TTC549 (cell line): ENCODE measurements around the gene KCNIP4.

Experiments
- FAIRE-seq: peaks from 2 replicates; lab custom pipeline; 2012; peaks lifted over from hg19 to GRCh38; lab: Jason Lieb, UNC

Gene KCNIP4

GRCh38 chr4:21571100-21571499 lies 377.5 kb downstream of the KCNIP4 start:
- no peak for FAIRE-seq

GRCh38 chr4:21569638-21570037 lies 378.9 kb downstream of the KCNIP4 start:
- FAIRE-seq, result no peak

- FAIRE-seq, result no peak
These were observed 393.5 kb downstream of the KCNIP4 start for GRCh38 chr4:21555083-21555482.

DNA sequence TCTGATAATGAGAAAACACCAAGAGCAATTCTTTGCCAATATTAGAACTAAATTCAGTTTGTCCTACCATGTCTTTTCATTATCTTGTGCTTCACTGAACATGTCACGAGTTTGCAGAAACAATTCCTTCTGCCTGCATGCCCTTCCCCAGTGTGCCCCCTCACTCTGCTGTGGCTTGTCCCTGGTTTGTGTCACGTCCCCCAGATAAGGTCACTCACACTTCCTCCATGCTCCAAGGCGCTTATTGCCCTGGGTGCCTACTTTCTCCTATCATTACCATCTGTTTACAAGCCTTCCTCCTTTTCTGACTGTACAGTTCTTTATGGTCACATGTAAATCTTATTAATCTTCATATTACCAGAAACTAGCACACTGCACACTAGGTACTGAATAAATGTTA lies 394.1 kb downstream of the KCNIP4 start:
- FAIRE-seq, result no peak

DNA sequence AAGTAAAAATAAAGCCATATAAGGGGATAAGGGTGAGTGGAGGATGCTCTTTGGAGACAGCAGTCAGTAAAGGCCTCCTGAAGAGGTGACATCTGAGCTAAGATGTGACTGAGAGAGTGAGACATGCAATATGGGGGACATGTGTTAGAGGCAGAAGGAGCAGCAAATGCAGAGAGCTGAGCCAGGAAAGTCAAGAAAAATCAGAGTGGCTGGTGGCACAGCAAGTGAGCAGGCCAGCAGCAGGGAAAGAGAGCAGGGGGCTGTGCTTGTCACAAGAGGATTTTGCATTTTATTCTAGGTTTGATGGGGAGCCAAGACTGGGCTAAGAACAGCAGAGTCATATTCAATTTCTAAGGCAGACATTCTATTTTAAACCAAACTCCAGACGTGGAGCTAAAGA lies 394.5 kb downstream of the KCNIP4 start:
- no peak for FAIRE-seq

- FAIRE-seq, result no peak
These were observed 396.1 kb downstream of the KCNIP4 start for GRCh38 chr4:21552455-21552854.

GRCh38 chr4:21544955-21545354 lies 403.6 kb downstream of the KCNIP4 start:
- no peak for FAIRE-seq

DNA sequence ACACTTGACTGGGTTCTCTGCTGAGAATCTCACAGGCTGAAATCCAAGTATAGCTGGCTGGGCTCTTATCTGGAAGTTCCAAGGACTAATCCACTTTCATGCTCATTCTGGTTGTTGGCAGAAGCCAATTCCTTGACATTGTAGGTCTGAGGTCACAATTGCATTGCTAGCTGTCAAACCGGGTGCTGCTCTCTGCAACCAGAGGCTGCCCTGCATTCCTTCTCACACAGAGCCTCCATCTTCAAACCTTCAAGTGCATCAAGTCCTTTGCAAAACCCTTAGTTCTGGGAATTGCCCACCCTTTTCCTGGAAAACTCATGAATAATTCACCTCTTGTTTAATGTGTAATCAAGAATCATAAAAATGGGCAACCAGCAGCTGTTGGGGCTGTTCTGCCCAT lies 404.2 kb downstream of the KCNIP4 start:
- FAIRE-seq, result no peak

DNA sequence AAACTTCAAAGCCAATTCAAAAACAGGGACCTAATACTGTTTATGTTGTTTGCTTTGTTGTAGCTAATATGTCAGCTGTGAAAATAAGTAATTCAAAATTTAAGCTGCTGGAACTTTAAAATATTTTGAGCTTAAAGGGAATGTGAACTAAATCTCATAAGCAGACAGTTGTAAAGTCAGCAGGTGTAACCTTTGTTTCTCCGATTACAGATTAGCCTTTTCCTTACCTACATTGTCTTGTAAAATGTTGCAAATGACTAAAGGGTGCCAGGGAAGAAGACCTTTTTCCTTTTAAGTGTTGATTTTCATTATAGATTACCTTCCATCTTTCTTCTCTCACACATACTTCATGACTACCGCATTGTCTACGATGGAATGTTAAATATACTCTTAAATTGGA lies 405.1 kb downstream of the KCNIP4 start:
- FAIRE-seq, result no peak

DNA sequence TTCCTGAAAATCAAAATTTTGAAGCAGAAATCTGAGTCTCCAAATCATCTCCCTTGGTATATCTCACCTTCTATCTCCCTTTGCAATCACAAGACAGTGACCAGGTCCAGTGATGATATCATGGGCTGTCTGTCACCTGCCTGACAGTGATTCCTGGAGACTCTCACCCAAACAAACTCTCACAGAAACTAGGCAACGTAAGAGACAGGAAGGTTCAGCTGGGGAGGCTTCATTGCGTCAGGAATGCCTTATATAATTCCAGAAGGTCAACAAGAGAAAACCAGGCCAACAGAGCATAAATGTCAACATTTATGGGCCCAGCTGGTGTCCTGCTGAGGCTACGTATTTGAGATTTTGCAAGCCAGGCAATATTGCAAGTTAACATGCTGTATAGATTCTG lies 412.7 kb downstream of the KCNIP4 start:
- FAIRE-seq, result no peak

- no peak for FAIRE-seq
These were observed 417.5 kb downstream of the KCNIP4 start for GRCh38 chr4:21531048-21531447.

DNA sequence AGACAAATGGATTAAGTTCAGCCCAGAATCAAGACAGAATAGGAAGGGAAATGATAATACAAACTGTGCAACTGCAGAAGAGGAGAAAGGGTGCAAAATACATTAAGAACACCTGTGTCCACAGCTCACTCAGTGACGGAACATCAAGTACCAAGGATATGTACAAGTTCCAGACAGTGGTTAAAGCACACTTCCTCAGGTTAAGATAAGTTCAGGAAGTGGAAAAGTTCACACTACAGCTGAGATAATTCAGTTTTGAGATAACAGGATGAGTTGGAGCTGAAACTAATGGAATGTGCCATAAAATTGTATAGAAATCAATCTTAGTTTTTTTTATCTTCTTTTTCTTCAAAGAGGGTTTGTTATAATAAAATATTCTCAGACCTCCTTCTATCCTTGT lies 419.4 kb downstream of the KCNIP4 start:
- FAIRE-seq, result no peak

GRCh38 chr4:21522296-21522695 lies 426.3 kb downstream of the KCNIP4 start:
- FAIRE-seq, result no peak

DNA sequence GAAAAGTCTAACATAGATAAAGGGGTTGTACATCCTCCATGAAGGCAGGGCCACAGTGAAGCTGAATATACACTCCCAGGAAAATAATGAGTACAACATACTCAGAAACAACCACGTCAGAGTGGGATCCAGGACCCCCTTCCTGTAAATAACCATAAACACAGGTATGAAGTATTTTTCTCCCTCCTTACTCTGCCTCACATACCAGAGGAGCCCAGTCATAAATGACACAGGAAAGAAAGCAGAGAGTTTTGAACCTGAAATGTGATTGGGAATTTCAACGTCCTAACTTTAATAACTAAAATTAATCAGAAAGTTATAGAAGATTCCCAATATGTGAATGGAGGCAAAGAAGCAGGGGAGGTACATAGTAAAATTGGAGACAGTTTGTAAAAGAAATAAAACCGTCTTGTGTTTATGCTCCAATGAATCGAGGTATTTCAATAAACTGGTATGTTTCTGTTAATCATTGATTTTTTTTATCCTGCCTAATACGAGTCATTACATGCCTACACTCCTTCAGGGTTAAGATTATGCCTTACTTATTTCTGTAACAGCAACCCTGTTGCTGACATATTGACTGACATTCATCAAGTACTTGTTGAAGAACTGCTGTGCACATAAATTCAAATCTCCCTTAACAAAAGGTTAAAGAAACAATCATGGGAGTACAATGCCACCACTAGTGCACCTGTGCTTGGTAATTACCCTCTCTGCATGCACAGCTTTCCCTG lies 431.3 kb downstream of the KCNIP4 start:
- FAIRE-seq, result no peak

- FAIRE-seq, result no peak
These were observed 434.4 kb downstream of the KCNIP4 start for GRCh38 chr4:21514022-21514694.

GRCh38 chr4:21512353-21512752 lies 436.2 kb downstream of the KCNIP4 start:
- FAIRE-seq, result no peak

- no peak for FAIRE-seq
These were observed 441.1 kb downstream of the KCNIP4 start for GRCh38 chr4:21507439-21507838.

- FAIRE-seq, result no peak
These were observed 457.9 kb downstream of the KCNIP4 start for GRCh38 chr4:21490682-21491081.

DNA sequence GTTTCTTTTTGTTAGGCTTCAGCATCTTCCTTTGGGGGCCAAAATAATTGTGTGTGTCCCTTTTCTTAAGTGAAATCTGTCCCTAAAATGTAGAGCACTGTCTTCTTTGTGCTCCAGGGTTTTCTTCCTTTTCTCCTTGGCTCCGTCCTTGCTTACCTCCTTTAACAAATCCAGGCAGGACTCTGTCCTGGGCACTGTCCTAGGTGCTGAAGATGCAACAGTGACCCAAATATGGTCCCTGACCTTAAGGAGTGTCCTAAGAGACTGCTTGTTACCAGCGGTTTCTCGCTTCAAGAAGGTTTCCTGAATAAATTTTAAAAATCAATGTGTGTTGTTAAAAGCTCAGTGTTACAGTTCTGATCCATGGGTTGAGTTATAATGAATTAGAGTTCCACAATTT lies 471.8 kb downstream of the KCNIP4 start:
- FAIRE-seq, result no peak

DNA sequence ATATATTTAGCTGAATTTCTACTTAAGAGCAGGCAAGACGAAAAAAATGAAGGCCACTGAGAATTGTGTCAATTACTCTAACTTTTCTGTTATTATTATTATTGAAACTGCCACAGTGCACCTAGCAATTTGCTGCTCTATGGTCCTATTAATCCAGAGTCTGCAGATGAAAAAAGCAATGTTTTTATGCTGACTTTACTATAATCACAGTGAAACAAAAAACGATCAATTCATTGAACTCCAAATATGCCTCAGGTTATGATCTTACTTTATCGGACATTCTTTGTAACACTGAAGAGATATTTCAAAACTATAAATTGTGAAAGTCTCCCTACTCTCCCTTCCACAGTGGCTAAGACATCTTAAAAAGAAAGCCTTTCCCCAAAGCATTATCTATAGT lies 474.4 kb downstream of the KCNIP4 start:
- FAIRE-seq, result no peak

GRCh38 chr4:21470535-21470934 lies 478.0 kb downstream of the KCNIP4 start:
- FAIRE-seq, result no peak

- no peak for FAIRE-seq
These were observed 478.9 kb downstream of the KCNIP4 start for GRCh38 chr4:21469438-21470300.

DNA sequence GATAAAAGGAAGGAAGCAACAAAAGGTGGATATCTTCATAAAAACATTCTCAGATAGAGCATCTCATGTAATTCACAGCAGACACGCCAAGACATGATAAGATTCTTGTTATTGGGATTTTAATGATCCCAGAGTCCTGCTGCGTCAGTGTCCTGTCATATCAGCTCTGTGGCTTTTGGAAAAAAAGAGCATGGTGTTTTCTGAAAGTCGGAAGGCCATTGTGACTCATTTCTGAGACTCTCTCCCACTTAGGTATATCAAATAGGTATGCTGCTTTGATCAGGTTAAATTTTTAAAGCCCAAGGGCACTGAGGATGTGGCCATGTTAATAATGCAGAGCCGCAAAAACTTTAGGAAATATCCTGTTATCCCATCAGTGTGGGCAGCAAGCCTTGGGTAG lies 481.0 kb downstream of the KCNIP4 start:
- FAIRE-seq, result no peak
